Measurements from ENCODE around the gene ZNF454.

DNA sequence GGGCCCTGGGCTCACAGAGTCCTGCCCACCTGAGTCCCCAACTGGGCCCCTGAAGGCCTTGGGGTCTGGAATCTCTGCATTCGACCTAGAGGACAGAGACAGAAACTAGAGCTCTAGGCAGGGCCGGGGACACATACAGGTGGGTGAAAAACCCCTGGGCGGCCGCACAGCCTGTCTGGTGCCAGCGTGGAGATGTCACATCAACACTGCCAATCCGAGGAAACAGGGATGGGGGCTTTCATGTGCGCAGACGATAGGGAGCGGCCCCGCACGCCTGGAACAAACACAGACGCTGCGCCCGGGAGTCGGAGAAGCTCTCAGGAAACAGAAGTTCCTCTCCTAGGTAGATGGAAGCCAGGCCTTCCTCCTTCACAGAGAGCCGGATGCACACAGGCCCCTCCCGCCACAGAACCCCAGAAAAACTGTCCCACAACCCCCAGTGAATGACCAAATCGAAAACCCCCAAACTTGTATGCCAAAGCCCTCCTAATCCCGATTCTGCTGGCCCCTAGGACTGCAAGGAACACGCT, 52.3 kb downstream of the ZNF454 start:
- TF ChIP-seq, protein P1, sequence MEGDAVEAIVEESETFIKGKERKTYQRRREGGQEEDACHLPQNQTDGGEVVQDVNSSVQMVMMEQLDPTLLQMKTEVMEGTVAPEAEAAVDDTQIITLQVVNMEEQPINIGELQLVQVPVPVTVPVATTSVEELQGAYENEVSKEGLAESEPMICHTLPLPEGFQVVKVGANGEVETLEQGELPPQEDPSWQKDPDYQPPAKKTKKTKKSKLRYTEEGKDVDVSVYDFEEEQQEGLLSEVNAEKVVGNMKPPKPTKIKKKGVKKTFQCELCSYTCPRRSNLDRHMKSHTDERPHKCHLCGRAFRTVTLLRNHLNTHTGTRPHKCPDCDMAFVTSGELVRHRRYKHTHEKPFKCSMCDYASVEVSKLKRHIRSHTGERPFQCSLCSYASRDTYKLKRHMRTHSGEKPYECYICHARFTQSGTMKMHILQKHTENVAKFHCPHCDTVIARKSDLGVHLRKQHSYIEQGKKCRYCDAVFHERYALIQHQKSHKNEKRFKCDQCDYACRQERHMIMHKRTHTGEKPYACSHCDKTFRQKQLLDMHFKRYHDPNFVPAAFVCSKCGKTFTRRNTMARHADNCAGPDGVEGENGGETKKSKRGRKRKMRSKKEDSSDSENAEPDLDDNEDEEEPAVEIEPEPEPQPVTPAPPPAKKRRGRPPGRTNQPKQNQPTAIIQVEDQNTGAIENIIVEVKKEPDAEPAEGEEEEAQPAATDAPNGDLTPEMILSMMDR (IDR thresholded peaks at IDR 0.05) = no peak
- no peak for TF ChIP-seq EP300 (IDR thresholded peaks at IDR 0.05)
- TF ChIP-seq POLR2A (IDR thresholded peaks at IDR 0.05) = no peak
